Esophagus muscularis mucosa (tissue), 4 donors: Measurements from ENCODE around the gene PSEN1.

ENCODE experiments used
- CTCF ChIP-seq, 3 experiments: fragments of 200-600 bp in 2 of 3; fragments of 450-650 bp in 1 of 3; sonication (generic) in 2 of 3; IDR thresholded peaks; one replicate each; pipeline ENCODE4 v1.5.1; 2017 to 2019; ENCODE audit warnings: antibody characterized with exemption in 3 of 3, mild to moderate bottlenecking in 2 of 3, moderate library complexity in 1 of 3
- EP300 ChIP-seq: sonication (generic); formaldehyde crosslinking; IDR thresholded peaks from one replicate; pipeline ENCODE4 v1.6.1; 2017; ENCODE audit warnings: antibody characterized with exemption
- POLR2A ChIP-seq: fragments of 450-650 bp; IDR thresholded peaks from one replicate; pipeline ENCODE4 v1.6.1; 2017; ENCODE audit warnings: antibody characterized with exemption, moderate library complexity, mild to moderate bottlenecking, low read depth
- POLR2AphosphoS5 ChIP-seq, 2 donors: sonication (generic); formaldehyde crosslinking; IDR thresholded peaks; one replicate each; pipeline ENCODE4 v1.6.1; 2017; ENCODE audit warnings: antibody characterized with exemption in 2 of 2

DNA sequence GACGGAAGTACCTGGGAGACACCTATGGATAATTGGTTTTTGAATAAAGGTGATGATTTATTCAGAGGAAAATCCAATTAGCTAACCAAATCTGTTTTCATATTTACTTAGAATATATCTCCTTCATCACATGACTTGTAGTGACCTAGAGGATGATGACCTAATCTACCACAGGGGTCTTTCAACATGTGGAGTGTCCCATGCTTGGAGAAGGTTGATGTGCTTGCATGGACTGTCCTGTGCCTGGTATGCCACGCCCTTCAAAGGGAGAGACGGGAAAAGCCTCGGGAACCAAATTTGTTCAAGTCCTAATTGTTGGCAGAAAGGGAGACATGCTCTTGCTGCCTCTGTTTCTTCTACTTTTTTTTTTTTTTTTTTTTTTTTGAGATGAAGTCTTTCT is 89.2 kb downstream of the PSEN1 start:
- TF ChIP-seq CTCF (IDR thresholded peaks at IDR 0.05) (no peak), EP300 (no peak), POLR2A (no peak), POLR2AphosphoS5 (IDR thresholded peaks at IDR 0.05) (no peak)
